ENCODE results near the gene NEDD4L.

DNA sequence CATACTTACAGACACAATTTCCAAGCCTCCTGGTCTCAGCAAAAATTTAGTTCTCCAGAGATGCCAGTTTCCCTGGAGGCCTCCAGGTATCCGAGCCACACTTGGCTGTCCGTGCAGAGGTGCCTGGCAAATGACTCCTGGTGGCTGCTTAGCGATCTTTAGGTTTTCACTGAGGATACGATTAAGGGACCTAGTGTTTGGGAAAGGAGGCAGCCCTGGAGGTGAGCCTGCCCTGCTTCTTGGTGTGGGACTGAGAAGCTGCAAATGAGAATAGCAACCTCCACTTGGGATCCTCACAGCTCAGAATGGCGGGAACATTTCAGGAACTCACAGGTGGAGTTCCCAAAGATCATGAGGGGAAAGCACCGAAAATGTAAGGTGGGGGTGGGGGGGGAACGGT, 367.3 kb downstream of the NEDD4L start:
- TF ChIP-seq, protein P1, sequence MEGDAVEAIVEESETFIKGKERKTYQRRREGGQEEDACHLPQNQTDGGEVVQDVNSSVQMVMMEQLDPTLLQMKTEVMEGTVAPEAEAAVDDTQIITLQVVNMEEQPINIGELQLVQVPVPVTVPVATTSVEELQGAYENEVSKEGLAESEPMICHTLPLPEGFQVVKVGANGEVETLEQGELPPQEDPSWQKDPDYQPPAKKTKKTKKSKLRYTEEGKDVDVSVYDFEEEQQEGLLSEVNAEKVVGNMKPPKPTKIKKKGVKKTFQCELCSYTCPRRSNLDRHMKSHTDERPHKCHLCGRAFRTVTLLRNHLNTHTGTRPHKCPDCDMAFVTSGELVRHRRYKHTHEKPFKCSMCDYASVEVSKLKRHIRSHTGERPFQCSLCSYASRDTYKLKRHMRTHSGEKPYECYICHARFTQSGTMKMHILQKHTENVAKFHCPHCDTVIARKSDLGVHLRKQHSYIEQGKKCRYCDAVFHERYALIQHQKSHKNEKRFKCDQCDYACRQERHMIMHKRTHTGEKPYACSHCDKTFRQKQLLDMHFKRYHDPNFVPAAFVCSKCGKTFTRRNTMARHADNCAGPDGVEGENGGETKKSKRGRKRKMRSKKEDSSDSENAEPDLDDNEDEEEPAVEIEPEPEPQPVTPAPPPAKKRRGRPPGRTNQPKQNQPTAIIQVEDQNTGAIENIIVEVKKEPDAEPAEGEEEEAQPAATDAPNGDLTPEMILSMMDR (IDR thresholded peaks at IDR 0.05): no peak
- TF ChIP-seq POLR2A (IDR thresholded peaks at IDR 0.05): no peak
